Stimulated activated CD8-positive, alpha-beta memory T cell treated with anti-CD3 and anti-CD28 coated beads, Interleukin-4, amount 100 ng/mL, for 48 hours (primary cell): ENCODE results near the gene PCSK5.
"Not testable (repeated sequence)": the region's sequence is repeated elsewhere in the genome, so short reads cannot be mapped to it uniquely, and the experiment has no call there.

ENCODE experiments used
- DNase-seq: peaks from one replicate; pipeline ENCODE4 v3.0.0-alpha.2; 2020

PCSK5 gene

DNA sequence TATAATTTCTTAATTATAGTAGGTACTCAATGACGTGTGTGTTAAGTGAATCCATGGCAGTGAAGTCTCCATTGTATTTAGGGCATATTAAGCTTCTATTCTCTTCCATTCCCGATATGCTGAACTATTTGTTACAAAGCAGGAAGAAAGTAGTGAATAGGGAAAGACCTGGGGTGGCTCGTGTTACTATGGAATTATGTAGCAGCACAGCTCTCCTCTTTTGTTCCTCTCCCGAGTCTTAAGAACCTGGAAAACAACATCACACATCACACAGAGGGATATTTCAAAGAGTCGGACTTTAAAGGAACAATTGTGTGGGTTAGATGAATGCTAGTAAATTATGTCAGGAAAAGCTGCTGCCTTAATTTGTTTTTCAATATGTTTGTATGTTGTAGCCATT, 131.8 kb downstream of the PCSK5 start:
- DNase-seq: no peak

DNA sequence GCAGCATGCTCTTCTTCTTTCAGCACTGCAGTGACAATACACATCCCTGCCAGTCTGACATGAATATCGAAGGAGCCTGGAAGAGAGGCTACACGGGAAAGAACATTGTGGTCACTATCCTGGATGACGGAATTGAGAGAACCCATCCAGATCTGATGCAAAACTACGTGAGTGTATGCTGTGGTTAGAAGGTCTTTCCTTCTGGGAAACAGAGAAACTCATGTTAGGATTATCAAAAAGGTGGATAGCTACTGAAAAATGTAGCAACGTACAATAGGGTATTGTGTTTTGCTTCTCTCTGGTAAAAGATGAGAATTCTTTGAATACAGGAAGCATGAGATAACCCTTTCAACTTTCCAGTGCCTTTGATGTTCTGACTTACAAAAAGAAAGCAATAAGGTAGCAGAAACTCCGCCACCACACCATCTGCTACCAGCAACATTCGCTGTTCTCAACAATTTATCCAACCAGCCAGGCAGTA, 133.3 kb downstream of the PCSK5 start:
- DNase-seq: no peak

DNA sequence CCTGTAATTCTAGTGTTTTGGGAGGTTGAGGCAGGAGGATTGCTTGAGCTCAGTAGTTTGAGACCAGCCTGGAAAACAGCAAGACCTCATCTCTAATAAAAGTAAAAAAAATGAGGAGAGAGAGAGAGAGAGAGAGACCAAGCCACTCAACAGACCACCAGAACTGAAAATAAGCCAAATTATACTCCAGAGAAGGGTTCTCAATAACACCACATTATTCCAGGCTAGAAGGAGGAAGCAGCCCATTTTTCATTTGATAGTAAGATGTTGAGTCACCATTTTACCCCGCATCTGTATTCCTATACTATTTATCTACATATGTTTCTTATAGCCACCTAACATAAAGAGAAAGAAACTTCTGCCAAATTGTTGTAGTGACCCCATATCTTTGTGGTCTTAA, 134.8 kb downstream of the PCSK5 start:
- no peak for DNase-seq

DNA sequence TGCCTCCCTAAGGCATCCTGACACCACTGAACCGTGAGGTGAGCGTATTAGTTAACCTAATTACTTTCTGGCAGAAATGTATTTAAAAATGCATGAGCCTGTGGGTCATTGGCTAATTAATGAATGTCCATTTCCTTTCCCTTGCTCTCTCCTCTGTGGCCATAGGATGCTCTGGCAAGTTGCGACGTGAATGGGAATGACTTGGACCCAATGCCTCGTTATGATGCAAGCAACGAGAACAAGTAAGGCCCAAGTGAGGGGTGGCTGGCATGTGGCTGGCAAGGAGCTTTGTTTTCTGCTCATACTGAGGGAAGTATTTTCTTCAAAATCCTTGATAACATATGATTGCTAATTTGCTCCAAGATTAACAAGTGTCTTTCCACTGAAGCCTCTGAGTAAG, 136.3 kb downstream of the PCSK5 start:
- no peak for DNase-seq

DNA sequence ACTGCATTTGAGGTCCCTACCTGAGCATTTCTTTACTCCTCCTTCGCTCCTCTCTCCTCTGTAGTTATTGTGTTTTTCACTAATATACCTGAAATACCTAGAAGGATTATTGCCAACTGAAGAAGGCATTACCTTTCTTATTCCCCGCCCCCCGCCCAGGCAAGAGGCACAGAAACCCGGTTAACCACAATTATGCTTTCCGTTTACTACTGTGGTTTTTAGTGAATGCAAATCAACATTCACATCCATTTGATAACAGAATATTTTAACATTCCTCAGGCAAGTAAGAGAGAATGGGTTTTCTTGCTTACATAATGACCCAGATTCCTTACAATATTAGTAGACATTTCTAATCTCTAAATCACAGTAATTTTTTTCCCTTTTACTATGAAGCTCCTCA, 136.9 kb downstream of the PCSK5 start:
- no peak for DNase-seq

DNA sequence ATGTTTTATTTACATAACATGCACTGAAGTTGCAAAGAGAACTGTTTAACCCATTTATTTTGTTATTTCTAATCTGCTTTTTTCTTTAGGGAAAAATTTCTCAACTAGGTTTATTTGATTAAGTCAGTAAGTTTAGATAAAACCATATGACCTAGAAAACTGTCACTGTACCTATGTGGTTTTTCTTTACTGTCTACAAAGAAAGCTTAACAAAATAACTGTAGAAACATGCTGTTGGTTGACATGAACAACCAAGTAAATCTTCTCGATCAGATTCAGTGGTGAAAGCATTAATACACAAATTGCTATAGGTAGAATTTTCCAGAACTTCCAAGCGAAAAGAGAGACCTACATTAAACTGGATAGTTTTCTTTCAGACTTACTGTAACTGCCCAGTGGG, 137.4 kb downstream of the PCSK5 start:
- DNase-seq: no peak

DNA sequence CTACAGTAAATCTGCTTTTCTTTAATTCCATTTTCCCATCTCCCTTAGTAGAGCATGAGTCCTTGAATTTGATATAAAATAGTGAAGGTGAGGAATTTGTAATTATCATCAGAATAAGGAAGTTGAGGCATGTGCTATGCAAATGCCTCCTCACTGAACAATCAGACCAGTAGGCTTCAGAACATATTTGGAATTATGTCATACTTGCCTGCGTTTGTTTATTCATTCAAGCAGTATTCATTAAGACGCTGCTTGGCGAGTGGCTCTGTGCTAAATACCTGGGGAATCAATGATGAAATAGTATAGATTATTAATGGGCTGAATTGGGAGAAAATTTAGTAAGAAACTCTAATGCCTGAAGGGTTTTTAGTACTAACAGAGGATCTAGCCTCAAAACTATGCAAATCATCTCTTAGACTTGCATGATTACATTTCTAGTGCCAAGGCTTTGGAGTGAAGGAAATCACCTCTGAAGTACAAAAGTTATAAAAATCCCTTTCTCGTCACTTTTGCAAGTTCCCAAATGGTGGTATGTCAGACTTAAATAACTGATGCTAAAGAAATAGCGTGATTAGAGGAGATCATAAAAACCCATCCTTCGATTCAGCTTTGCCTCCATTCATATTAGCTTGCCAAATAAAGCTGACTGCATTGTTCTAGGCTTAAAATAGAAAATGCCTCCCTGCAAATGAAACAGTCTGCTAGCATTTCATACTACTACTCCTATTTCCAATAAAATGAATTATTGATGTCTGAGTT, 141.7 kb downstream of the PCSK5 start:
- no peak for DNase-seq

DNA sequence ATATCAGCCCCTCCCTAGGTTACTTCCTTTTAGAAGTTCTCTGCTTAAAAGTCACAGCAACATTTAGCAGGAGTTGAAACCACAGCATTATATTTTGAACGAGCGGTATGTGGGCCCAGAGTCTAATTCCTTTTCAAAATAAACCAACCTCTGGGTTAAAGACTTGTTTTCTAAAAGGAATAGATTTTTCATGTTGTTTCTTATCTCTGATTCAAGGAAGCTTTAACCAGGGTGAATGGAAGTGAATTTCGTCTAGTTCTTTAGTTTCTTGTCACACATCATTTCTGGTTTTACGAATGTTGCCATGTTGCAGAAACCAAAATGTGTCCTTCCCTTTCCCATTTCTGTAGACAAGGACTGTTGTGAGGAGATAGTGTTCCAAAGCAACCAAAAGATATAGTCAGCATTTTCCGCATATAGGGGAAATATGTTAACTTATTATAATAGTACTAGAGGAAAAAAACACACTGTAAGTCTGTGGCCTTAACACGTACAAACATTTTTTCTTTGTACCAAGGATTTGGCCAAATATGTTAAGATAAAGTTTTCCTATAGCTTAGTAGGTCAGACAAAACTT, 142.4 kb downstream of the PCSK5 start:
- DNase-seq: no peak

DNA sequence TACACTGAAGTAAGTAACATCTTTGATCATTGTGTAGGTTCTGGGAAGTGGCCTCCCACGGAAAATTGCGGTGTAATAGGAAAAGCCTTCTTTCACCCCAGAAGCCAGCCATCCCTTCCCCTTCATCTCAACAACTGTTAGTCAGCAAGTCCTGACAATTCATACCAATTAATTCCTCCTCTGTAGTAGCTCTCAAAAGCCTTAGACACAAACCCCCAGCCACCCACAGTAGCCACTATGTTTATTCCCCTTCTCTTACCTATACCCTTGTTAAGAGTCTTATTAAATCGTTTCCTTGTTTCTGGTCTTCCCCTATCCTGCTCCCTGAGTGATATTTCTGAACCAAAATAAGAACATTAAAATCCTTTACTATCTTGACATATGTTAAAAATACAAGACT, 143.6 kb downstream of the PCSK5 start:
- no peak for DNase-seq

DNA sequence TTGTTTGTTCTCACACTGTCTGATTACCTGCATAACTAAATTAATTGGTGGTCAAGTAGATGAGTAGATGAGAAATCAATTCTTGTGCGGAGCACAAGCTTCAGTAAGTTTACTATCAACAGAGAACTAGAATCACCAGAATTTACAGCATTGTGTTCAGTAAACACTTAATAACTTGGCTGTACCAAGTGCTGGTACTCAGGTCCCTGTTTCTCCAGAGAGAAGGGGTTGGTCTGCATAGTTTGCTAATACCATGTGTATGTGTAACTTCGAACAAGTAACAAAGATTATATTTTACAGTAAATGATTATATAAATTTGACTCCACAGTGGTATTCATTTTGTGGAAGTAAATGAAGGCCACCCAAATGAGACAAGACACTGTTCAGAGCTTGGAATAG, 146.3 kb downstream of the PCSK5 start:
- DNase-seq: no peak

DNA sequence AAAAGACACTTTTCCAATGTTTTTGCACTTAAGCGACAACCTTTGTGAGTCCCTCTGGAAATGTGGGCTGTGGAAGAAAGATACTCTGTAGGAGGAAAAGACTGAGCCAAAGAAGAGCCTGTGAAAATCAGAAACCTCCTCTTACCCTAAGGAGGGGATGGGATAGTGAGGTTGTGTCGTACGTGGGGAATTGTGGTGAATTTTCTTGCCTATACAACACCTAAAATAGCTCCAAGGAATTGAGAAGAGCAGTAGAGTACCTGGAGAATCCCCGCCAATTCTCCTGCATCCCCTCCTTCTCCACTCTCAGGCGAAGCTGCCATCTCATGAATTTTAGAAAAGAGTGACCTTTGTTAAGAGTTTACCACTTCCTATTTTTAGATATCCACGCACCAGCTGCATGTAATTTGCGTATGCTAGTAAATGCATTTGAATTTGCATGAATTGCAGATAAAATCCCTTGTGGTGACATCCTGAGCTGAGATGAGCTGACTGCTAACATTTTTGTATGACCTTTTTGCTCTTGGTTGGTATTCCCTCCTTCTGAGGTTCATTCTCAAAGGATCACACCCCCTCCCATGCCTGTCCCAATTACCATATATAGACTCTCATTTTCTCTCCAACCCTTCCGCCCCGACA, 147.2 kb downstream of the PCSK5 start:
- DNase-seq: no peak

DNA sequence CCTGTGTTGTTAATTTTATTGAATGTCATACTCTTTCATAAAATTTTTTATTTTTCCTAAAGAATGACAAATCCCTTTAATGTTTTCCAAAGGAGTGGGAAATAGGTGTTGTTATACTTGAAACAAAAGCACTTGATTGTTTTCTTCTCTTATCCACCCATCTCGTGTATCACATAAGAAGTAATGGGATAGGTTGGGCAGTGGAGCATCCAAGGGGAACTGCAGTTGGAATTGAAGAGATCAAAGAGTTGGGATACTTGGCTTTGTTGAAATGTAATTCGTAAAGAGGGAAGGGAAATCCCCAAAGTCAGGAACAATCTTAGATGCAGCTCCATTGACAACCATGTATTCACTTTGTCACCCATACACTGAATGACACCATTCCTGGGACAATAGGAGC, 148.0 kb downstream of the PCSK5 start:
- DNase-seq: no peak

DNA sequence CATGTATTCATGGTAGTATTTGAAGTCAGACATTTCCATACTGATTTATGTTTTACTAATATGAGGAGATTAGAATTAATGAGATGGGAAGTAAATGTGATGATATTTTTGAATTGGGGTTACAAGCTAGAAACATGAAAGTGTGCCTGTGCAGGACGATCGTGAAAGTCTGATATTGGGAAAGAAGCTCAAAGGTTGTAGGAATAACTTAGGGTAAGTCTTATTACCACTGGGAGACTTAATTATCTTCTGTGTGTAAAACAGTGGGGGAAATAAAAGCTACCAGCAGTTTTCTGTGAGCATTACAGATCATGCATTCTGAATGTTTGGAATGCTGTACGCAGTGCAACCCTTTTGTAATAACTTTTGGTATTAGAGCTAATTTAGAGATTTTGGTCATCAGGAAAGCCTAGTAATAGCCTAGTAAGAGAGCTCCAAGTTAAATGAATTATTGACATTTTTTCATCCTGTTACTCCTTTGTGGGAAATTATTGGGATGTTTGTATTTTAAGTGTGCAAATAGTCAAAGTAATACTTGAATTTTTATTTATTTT, 153.9 kb downstream of the PCSK5 start:
- no peak for DNase-seq

DNA sequence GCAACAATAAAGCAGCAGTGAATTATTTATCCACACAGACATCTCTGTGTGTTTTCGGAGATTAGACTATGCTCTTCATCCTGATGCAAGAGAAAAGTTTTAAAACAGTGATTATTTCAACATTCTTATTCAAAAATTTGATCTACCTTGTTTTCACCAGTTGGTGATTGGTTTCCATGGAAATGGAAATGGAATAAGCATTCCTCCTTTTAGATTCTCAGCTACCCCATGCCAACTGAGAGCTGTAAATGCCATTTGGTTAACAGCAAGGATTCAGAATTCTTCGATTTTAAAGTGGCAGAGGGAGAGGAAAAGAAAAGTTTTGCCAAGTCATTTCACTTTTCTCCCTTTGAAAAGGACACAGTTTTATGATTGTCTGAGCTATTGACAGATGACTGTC, 154.7 kb downstream of the PCSK5 start:
- no peak for DNase-seq

DNA sequence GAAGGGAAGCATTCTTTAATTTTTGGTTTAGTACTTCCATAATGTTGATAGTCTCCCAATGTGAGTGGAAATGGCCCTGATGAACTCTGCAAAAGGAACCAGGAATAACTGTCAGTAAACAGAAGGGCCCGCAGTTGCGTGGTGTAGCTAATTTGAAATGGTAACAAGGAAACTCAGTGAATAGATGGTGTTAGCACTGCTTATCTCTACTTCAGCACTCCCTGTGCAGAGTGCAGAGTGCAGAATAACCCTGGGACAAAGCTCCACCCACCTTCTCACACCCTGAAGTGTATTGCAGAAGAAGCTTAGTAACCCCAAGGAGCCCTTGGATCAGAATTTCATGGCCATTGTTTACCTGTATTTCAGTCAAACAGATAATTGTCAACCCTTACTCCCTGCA, 158.9 kb downstream of the PCSK5 start:
- no peak for DNase-seq

DNA sequence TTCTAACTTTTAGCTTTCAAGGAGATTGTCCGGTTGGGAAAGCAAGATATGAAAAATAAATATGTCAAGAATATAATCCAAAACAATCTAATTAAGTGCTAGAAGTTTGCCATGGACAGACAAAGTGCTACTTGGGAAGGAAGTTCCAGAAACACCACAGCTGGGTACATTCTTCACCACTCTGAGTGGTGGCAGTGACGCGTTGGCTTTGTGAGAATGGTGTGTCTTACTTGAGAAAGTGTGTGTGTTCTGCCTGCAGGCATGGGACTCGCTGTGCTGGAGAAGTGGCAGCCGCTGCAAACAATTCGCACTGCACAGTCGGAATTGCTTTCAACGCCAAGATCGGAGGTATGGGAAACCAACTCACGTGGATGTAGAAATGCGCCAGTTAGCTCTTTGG, 177.2 kb downstream of the PCSK5 start:
- no peak for DNase-seq

DNA sequence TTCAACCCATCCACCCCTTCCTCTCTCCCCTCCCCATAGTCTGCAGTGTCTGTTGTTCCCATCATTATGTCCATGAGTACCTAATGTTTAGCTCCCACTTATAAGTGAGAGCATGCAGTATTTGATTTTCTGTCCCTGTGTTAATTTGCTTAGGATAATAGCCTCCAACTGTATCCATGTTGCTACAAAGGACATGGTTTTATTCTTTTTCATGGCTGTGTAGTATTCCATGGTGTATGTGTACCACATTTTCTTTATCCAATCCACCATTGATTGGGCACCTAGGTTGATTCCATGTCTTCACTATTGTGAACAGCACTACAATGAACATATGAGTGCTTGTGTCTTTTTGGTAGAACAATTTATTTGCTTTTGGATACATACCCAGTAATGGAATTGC, 187.1 kb downstream of the PCSK5 start:
- no peak for DNase-seq

DNA sequence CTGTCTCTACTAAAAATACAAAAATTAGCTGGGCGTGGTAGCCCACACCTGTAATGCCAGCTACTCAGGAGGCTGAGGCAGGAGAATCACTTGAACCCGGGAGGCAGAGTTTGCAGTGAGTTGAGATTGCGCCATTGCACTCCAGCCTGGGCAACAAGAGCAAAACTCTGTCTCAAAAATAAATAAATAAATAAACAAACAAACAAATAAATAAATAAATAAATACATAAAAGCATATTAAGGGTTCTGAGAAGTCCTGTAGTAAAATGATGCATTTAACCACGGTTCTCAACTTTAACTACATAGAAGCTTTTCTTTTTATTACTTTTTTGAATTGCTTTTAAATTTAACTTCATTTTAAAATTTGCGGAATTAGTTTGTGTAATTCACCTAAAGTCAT, 190.8 kb downstream of the PCSK5 start:
- not testable (repeated sequence) for DNase-seq

DNA sequence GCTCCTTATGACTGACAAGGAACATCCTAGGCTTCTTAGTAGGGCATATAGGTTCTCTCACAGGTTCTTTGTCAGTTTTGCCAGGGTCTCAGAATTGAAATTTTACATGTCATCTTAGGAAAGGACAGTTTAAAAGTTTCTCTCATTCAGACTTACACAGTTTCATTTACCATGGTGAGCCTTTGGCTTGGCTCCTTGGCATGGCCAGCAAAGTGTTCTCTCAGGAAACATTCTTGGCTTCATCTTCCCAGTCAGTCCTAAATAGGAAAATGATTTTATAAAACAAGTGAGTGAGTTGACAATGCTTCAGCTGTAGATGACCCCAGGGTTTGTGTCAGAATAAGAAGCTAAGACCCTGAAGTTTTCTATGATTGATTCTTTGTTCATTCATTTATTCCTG, 191.6 kb downstream of the PCSK5 start:
- DNase-seq: no peak

DNA sequence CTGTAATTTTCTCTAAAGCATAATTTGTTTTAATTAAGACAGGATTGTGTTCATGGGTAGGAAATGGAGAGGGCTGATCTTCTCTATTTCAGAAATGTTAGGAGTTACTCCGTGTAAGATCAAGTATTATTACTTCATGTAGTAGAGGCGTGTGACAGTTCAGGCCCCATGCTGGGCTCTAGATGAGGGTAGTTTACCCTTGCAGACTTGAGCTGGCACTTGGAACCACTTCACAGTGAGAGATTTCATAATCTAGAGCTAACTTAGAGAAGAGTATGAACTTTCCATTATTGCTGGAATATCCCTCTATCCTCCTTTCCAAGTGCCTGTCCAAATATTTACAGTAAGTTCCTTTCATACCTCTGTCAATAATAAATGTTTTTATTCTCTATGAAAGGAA, 195.1 kb downstream of the PCSK5 start:
- DNase-seq: no peak

DNA sequence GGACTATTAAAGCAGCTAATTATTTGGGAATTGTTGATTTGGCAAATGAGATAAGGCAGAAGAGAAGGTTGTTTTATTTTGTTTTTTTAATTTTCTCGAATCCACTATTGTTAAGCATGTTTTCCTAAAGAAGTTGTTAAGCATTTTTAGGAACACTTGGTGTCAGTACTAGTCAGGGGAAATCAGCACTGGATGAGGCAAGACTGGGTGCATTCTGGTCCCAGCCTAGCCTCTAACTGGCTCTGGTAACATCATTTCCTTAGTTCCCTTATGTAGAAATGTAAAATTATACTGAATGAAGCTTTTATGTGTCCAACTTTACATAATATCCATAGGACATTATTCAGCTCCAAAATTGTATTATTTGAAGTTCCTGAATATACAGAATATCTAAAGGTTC, 196.1 kb downstream of the PCSK5 start:
- no peak for DNase-seq

DNA sequence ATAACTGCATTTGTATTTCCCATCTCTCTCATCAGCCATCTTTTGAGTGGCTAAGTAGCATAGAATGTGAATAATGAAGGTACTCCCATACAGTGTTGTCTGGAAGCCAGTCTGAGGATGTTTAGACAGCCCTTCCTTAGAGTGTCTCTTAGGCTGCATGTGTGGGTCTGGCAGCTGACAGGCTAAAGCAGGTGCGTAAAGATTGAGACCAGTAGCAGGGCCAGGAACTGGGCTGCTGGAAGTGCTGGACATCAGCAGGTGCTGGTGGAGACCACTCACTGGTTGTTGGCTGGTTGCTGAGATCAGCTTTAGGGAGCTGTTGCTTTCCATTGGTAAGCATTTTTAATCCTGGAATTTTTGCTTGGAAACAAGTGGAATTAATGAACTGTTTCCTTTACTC, 197.5 kb downstream of the PCSK5 start:
- no peak for DNase-seq

DNA sequence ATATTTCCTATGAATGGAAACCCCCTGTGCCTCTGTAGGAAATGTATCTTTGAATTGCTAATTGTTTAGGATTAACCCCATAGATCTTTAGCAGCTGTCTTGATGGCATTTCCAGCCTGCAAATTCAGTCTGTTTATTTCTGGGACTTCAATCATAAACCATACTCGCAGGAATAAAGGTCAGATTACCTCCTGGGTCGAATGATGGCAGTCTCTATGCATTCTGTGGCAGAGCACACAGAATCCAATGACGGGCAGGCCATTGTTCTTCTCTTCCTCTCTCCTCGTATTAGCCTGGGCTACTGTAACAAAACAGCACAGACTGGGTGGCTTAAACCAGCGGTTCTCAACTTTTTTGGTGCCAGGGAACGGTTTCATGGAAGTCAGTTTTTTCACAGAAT, 199.9 kb downstream of the PCSK5 start:
- DNase-seq: no peak

DNA sequence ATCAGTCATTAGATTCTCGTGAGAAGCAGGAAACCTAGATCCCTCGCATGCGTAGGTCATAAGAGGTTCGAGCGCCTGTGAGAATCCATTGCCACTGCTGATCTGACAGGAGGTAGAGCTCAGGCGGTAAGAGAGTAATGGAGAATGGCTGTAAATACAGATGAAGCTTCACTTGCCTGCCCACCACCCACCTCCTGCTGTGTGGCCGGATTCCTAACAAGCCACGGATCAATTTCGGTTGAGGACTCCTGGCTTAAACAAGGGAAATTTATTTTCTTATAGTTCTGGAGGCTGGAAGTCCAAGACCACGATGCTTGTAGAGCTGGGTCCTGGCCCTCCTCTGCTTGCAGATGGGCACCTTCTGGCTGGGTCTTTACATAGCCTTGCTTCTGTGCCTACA, 200.4 kb downstream of the PCSK5 start:
- DNase-seq: no peak
